LNCAP (cell line): ENCODE data around the gene RPTOR.

Experiments
- CTCF ChIP-seq: fragments of 450-650 bp; IDR thresholded peaks from 2 replicates; pipeline ENCODE4 v1.5.1; 2017; ENCODE audit warnings: mild to moderate bottlenecking

The RPTOR gene

GRCh38 chr17:80861418-80861815, 316.8 kb downstream of the RPTOR start:
- no peak for TF ChIP-seq CTCF

GRCh38 chr17:80861892-80862291, 317.3 kb downstream of the RPTOR start:
- peak; percentile 74 for TF ChIP-seq CTCF

- TF ChIP-seq CTCF, result no peak
Measured at GRCh38 chr17:80862481-80862961, 317.9 kb downstream of the RPTOR start.

- no peak for TF ChIP-seq CTCF
Measured at GRCh38 chr17:80862978-80863377, 318.3 kb downstream of the RPTOR start.

- no peak for TF ChIP-seq CTCF
Measured at GRCh38 chr17:80863626-80864025, 319.0 kb downstream of the RPTOR start.

- TF ChIP-seq CTCF, result no peak
Measured at GRCh38 chr17:80864751-80865150, 320.1 kb downstream of the RPTOR start.

- TF ChIP-seq CTCF, result peak; percentile 74
Measured at GRCh38 chr17:80866050-80866793, 321.6 kb downstream of the RPTOR start.
